HCT116 (cell line): ENCODE results near the gene CSNK2A1.

Experiments
- JUND ChIP-seq: IDR thresholded peaks from 2 replicates; pipeline ENCODE4 v1.6.1; 2012
- POLR2AphosphoS5 ChIP-seq: IDR thresholded peaks from 2 replicates; pipeline ENCODE4 v1.6.1; 2011; ENCODE audit warnings: mild to moderate bottlenecking, low read depth, low read length, moderate library complexity
- RAD21 ChIP-seq: IDR thresholded peaks from 2 replicates; pipeline ENCODE4 v1.6.1; 2012; ENCODE audit warnings: low read depth, mild to moderate bottlenecking
- SIN3A ChIP-seq: IDR thresholded peaks from 2 replicates; pipeline ENCODE4 v1.6.1; 2012; ENCODE audit warnings: low read depth
- SRF ChIP-seq: IDR thresholded peaks from 2 replicates; pipeline ENCODE4 v1.6.1; 2012; ENCODE audit warnings: low read depth
- TCF7L2 ChIP-seq: IDR thresholded peaks from 2 replicates; pipeline ENCODE4 v1.7.0; 2011; ENCODE audit warnings: borderline replicate concordance, inconsistent platforms; ENCODE audit not compliant: insufficient read depth, insufficient read length; ENCODE audit errors: extremely low read depth
- YY1 ChIP-seq: IDR thresholded peaks from 2 replicates; pipeline ENCODE4 v1.6.1; 2011; ENCODE audit warnings: low read length, low read depth, moderate library complexity, mild to moderate bottlenecking; ENCODE audit not compliant: insufficient replicate concordance; ENCODE audit errors: extremely low read depth
- TF ChIP-seq, protein P1 (sequence below), 3 experiments: fragments of 200-600 bp in 1 of 3; sonication (generic) in 1 of 3; IDR thresholded peaks in 2 of 3; conservative IDR thresholded peaks in 1 of 3; 2 replicates each; pipeline ENCODE4 v1.5.1; 2012 to 2017; ENCODE audit warnings: low read depth in 2 of 3, low read length in 2 of 3, antibody characterized with exemption in 1 of 3, borderline replicate concordance in 1 of 3, control low read depth in 1 of 3, mild to moderate bottlenecking in 1 of 3, mixed read lengths in 1 of 3, mixed run types in 1 of 3, moderate library complexity in 1 of 3; ENCODE audit not compliant: insufficient read depth in 1 of 3
- TF ChIP-seq, protein P2 (sequence below): IDR thresholded peaks from 2 replicates; pipeline ENCODE4 v1.6.1; 2011; ENCODE audit warnings: mild to moderate bottlenecking, low read length, moderate library complexity; ENCODE audit not compliant: insufficient replicate concordance; ENCODE audit errors: extremely low read depth

DNA sequence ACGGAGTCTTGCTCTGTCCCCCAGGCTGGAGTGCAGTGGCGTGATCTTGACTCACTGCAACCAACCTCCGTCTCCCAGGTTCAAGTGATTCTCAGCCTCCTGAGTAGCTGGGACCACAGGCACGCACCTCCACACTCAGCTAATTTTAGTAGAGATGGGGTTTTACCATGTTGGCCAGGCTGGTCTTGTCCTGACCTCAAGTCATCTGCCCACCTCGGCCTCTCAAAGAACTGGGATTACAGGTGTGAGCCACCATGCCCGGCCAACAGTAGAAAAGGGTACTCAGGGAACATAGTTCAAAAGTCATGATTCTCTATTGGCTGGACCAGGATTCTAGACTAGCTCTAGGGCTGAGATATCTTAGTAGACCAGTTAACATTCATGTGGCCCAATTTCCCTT is 5.6 kb downstream of the CSNK2A1 start:
- TF ChIP-seq RAD21 (no peak), YY1 (no peak), SIN3A (no peak), SRF (no peak), POLR2AphosphoS5 (no peak), TCF7L2 (no peak), JUND (no peak)
- TF ChIP-seq, protein P1, sequence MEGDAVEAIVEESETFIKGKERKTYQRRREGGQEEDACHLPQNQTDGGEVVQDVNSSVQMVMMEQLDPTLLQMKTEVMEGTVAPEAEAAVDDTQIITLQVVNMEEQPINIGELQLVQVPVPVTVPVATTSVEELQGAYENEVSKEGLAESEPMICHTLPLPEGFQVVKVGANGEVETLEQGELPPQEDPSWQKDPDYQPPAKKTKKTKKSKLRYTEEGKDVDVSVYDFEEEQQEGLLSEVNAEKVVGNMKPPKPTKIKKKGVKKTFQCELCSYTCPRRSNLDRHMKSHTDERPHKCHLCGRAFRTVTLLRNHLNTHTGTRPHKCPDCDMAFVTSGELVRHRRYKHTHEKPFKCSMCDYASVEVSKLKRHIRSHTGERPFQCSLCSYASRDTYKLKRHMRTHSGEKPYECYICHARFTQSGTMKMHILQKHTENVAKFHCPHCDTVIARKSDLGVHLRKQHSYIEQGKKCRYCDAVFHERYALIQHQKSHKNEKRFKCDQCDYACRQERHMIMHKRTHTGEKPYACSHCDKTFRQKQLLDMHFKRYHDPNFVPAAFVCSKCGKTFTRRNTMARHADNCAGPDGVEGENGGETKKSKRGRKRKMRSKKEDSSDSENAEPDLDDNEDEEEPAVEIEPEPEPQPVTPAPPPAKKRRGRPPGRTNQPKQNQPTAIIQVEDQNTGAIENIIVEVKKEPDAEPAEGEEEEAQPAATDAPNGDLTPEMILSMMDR (IDR thresholded peaks at IDR 0.05 in 2 of 3, conservative IDR thresholded peaks at IDR 0.05 in 1 of 3; ENCODE audit: borderline replicate concordance in 1 of 3, insufficient read depth in 1 of 3, low read depth in 2 of 3, low read length in 2 of 3) = no peak
- TF ChIP-seq, protein P2, sequence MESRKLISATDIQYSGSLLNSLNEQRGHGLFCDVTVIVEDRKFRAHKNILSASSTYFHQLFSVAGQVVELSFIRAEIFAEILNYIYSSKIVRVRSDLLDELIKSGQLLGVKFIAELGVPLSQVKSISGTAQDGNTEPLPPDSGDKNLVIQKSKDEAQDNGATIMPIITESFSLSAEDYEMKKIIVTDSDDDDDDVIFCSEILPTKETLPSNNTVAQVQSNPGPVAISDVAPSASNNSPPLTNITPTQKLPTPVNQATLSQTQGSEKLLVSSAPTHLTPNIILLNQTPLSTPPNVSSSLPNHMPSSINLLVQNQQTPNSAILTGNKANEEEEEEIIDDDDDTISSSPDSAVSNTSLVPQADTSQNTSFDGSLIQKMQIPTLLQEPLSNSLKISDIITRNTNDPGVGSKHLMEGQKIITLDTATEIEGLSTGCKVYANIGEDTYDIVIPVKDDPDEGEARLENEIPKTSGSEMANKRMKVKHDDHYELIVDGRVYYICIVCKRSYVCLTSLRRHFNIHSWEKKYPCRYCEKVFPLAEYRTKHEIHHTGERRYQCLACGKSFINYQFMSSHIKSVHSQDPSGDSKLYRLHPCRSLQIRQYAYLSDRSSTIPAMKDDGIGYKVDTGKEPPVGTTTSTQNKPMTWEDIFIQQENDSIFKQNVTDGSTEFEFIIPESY = no peak
